Keratinocyte (primary cell): Measurements from ENCODE around the gene CREBRF. TPM values are rescaled to one million over a fixed set of nuclear protein-coding genes. Genes with fewer than 3 reads are reported as not detected.
"Not testable (repeated sequence)": the region's sequence is repeated elsewhere in the genome, so short reads cannot be mapped to it uniquely, and the experiment has no call there.

Experiments
- DNase-seq: peaks from one replicate; pipeline ENCODE4 v3.0.0-alpha.2; 2011; ENCODE audit warnings: low read depth, missing footprints, low spot score
- FAIRE-seq: peaks from 2 replicates; lab custom pipeline; 2011; peaks lifted over from hg19 to GRCh38; lab: Jason Lieb, UNC
- H2AFZ ChIP-seq: 2 replicates; pipeline ENCODE4 v1.6.0; 2012; ENCODE audit warnings: low read length, control low read depth, inconsistent platforms; ENCODE audit not compliant: control insufficient read depth
- H3K27ac ChIP-seq: 2 replicates; pipeline ENCODE4 v1.5.1; 2011; ENCODE audit warnings: low read length; ENCODE audit not compliant: control insufficient read depth, insufficient read depth
- H3K27me3 ChIP-seq: 3 replicates; pipeline ENCODE4 v1.6.0; 2011; ENCODE audit warnings: low read length; ENCODE audit not compliant: control insufficient read depth, insufficient read depth; ENCODE audit errors: extremely low read depth
- H3K36me3 ChIP-seq, 2 experiments: 2 replicates in 1 of 2; 3 replicates in 1 of 2; pipeline ENCODE4 v1.5.1; 2011; ENCODE audit warnings: low read length in 2 of 2, mild to moderate bottlenecking in 1 of 2; ENCODE audit not compliant: control insufficient read depth in 2 of 2, insufficient read depth in 2 of 2; ENCODE audit errors: extremely low read depth in 1 of 2
- H3K4me1 ChIP-seq: 3 replicates; pipeline ENCODE4 v1.5.1; 2011; ENCODE audit warnings: low read length; ENCODE audit not compliant: control insufficient read depth, insufficient read depth; ENCODE audit errors: extremely low read depth
- H3K4me2 ChIP-seq: 3 replicates; pipeline ENCODE4 v1.6.0; 2011; ENCODE audit warnings: low read depth, low read length; ENCODE audit not compliant: control insufficient read depth, insufficient read depth; ENCODE audit errors: extremely low read depth
- H3K4me3 ChIP-seq, 3 experiments: fragments of 200-600 bp in 1 of 3; sonication (generic) in 1 of 3; 2 replicates in 2 of 3; 3 replicates in 1 of 3; pipeline ENCODE4 v1.5.1; 2011 to 2016; ENCODE audit warnings: low read length in 3 of 3, mild to moderate bottlenecking in 3 of 3, control low read depth in 2 of 3, inconsistent platforms in 1 of 3, low read depth in 1 of 3, mixed read lengths in 1 of 3, mixed run types in 1 of 3, moderate library complexity in 1 of 3; ENCODE audit not compliant: control insufficient read depth in 2 of 3, insufficient read depth in 2 of 3; ENCODE audit errors: extremely low read depth in 1 of 3
- H3K79me2 ChIP-seq: 2 replicates; pipeline ENCODE4 v1.6.0; 2012; ENCODE audit warnings: low read length; ENCODE audit not compliant: control insufficient read depth, insufficient read depth
- H3K9ac ChIP-seq: 3 replicates; pipeline ENCODE4 v1.6.0; 2011; ENCODE audit warnings: low read length; ENCODE audit not compliant: control insufficient read depth, insufficient read depth; ENCODE audit errors: extremely low read depth
- H3K9me1 ChIP-seq: 3 replicates; pipeline ENCODE4 v1.6.0; 2011; ENCODE audit warnings: low read length; ENCODE audit not compliant: control insufficient read depth, insufficient read depth; ENCODE audit errors: extremely low read depth
- H3K9me3 ChIP-seq: 2 replicates; pipeline ENCODE4 v1.5.1; 2012; ENCODE audit warnings: low read depth, low read length; ENCODE audit not compliant: control insufficient read depth
- H4K20me1 ChIP-seq: 3 replicates; pipeline ENCODE4 v1.6.0; 2011; ENCODE audit warnings: low read length; ENCODE audit not compliant: control insufficient read depth, insufficient read depth; ENCODE audit errors: extremely low read depth
- EZH2 ChIP-seq: IDR thresholded peaks from one replicate; pipeline ENCODE4 v1.6.1; 2012; ENCODE audit warnings: inconsistent platforms, mild to moderate bottlenecking, low read length, moderate library complexity
- dilution Hi-C: fragments of 300-500 bp; cut with MboI; formaldehyde crosslinking; loops from one replicate; pipeline ENCODE4 v1.7.0; 2020; ENCODE audit warnings: low sequenced_read_pairs; ENCODE audit not compliant: extremely low pct_ligation_motif_present
- polyA plus RNA-seq, 5 experiments: library from polyadenylated mRNA; depleted of rRNA in 3 of 5; stranded (reverse) in 3 of 5; stranded (forward) in 1 of 5; unstranded in 1 of 5; fragments of >200 nt; gene quantifications; 1 replicate in 1 of 5; 2 replicates in 3 of 5; 3 replicates in 1 of 5; pipeline versions ENCODE4 v1.2.1 to v1.2.3, GENCODE V29; 2011 to 2012; ENCODE audit warnings: missing spikeins in 2 of 5, low read depth in 1 of 5, low replicate concordance in 1 of 5
- TF ChIP-seq, protein P1 (sequence below), 3 experiments: IDR thresholded peaks in 1 of 3; conservative IDR thresholded peaks in 1 of 3; optimal IDR thresholded peaks in 1 of 3; 2 replicates in 2 of 3; 3 replicates in 1 of 3; pipeline versions ENCODE3 to v1.5.1; 2011; ENCODE audit warnings: low read length in 3 of 3, mild to moderate bottlenecking in 3 of 3, moderate library complexity in 2 of 3, control low read depth in 1 of 3, inconsistent platforms in 1 of 3; ENCODE audit not compliant: insufficient read depth in 2 of 3; ENCODE audit errors: extremely low read depth in 1 of 3

Gene CREBRF
- polyA plus RNA-seq, 1 donor (not counting 4 experiments of a cell fraction or from before 2014, with no cell fraction given): 4.1 TPM

DNA sequence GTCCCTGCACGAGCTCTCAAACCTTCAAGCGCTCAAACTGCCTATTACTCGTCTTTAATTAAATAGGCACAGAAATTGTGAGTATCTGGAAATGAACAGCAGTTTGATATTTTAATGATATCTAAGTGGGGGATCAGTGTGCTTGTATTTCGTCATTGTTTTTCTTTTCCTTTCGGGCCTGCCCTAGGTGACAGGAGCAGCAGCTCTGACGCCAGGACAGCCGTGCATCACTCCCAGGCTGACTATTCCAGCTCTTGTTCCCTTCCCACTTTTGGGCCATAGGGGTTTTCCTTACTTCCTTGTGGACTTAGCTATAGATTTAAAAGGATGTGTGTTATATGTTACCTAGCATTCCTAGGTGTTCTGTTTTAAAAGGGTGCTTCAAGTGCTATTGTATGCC, 97.7 kb downstream of the CREBRF start:
- Histone ChIP-seq H3K4me2 (no peak overlapping the region), H3K4me3 (no peak overlapping the region), H3K27ac (peak overlapping the region; percentile 21), H3K9me3 (no peaks in the 10 kb centered on the region), H2AFZ (no peak overlapping the region), H3K4me1 (no peaks in the 10 kb centered on the region), H3K36me3 (peaks cover 7 to 10% of the 10 kb centered on the region in 2 experiments), H3K79me2 (no peaks in the 10 kb centered on the region), H3K27me3 (no peaks in the 10 kb centered on the region), H3K9ac (no peak overlapping the region), H4K20me1 (no peaks in the 10 kb centered on the region), H3K9me1 (no peaks in the 10 kb centered on the region)
- no peak for TF ChIP-seq EZH2
- TF ChIP-seq, protein P1, sequence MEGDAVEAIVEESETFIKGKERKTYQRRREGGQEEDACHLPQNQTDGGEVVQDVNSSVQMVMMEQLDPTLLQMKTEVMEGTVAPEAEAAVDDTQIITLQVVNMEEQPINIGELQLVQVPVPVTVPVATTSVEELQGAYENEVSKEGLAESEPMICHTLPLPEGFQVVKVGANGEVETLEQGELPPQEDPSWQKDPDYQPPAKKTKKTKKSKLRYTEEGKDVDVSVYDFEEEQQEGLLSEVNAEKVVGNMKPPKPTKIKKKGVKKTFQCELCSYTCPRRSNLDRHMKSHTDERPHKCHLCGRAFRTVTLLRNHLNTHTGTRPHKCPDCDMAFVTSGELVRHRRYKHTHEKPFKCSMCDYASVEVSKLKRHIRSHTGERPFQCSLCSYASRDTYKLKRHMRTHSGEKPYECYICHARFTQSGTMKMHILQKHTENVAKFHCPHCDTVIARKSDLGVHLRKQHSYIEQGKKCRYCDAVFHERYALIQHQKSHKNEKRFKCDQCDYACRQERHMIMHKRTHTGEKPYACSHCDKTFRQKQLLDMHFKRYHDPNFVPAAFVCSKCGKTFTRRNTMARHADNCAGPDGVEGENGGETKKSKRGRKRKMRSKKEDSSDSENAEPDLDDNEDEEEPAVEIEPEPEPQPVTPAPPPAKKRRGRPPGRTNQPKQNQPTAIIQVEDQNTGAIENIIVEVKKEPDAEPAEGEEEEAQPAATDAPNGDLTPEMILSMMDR (optimal IDR thresholded peaks at IDR 0.05 in 1 of 3, IDR thresholded peaks at IDR 0.05 in 1 of 3, conservative IDR thresholded peaks at IDR 0.05 in 1 of 3; ENCODE audit: extremely low read depth in 1 of 3, insufficient read depth in 2 of 3, low read length in 3 of 3): no peak
- DNase-seq: no peak
- dilution Hi-C loops: no loop called here
- no peak for FAIRE-seq

DNA sequence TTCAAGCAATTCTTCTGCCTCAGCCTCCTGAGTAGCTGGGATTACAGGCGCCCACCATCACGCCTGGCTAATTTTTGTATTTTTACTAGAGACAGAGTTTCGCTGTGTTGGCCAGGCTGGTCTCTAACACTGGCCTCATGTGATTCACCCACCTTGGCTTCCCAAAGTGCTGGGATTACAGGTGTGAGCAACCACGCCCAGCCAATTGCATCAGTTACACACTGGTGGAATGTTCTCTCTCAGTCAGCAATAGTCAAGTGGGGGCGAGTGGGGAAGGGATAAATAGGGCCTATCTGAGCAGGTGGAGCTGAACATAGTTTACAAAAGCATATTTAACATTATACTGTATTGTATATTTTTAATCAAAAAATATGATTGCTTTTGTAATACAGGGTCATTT, 98.5 kb downstream of the CREBRF start:
- H3K27me3 ChIP-seq, H3K4me1 ChIP-seq, H2AFZ ChIP-seq, dilution Hi-C loops, FAIRE-seq, H3K9me3 ChIP-seq, H3K79me2 ChIP-seq, DNase-seq, H3K36me3 ChIP-seq, H3K4me3 ChIP-seq, H3K4me2 ChIP-seq, H3K9ac ChIP-seq, H4K20me1 ChIP-seq, H3K9me1 ChIP-seq: not testable (repeated sequence)
- peak overlapping the region; percentile 49 for H3K27ac ChIP-seq

DNA sequence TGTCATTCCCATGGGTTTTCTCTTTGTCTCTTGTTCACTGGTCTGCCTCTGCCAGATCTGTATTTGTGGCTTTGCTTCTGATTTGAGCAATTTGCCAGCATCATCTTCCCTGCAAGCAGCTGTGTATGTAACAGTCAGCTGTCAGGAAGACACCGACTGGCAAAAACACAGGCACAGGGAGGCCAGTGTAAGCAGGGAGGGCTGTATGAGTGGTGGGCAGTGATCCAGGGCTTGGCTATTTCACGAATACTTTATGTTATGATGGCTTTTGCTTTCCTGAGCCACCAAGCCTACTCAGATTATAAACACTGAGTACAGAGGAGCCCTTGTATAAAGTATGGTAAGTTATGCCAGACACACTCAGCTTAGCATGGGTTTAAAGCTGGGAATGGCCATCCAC, 99.8 kb downstream of the CREBRF start:
- no peak for FAIRE-seq
- dilution Hi-C loops: no loop called here

More for the DNA sequence above, 99.8 kb downstream of the CREBRF start:
- Histone ChIP-seq H3K27ac (no peak overlapping the region), H3K4me2 (no peak overlapping the region), H3K79me2 (no peaks in the 10 kb centered on the region), H3K4me1 (no peaks in the 10 kb centered on the region), H3K9ac (no peak overlapping the region), H3K4me3 (no peak overlapping the region), H4K20me1 (no peaks in the 10 kb centered on the region), H3K36me3 (peaks cover 14% of the 10 kb centered on the region in 2 experiments), H3K9me3 (no peaks in the 10 kb centered on the region), H3K27me3 (no peaks in the 10 kb centered on the region), H2AFZ (no peak overlapping the region), H3K9me1 (no peaks in the 10 kb centered on the region)
- no peak for TF ChIP-seq EZH2
- TF ChIP-seq, protein P1 (optimal IDR thresholded peaks at IDR 0.05 in 1 of 3, IDR thresholded peaks at IDR 0.05 in 1 of 3, conservative IDR thresholded peaks at IDR 0.05 in 1 of 3; ENCODE audit: extremely low read depth in 1 of 3, insufficient read depth in 2 of 3, low read length in 3 of 3): no peak
- no peak for DNase-seq
